GM19455 (cell line): ENCODE results near the gene SPANXA2.
"Not testable (repeated sequence)": the region's sequence is repeated elsewhere in the genome, so short reads cannot be mapped to it uniquely, and the experiment has no call there.

Experiments used
- ATAC-seq: cut with Tn5 transposase; IDR thresholded peaks from one replicate; pipeline ENCODE4 v1.9.1; 2021; ENCODE audit not compliant: unreplicated experiment

SPANXA2 gene, protein sequence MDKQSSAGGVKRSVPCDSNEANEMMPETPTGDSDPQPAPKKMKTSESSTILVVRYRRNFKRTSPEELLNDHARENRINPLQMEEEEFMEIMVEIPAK

DNA sequence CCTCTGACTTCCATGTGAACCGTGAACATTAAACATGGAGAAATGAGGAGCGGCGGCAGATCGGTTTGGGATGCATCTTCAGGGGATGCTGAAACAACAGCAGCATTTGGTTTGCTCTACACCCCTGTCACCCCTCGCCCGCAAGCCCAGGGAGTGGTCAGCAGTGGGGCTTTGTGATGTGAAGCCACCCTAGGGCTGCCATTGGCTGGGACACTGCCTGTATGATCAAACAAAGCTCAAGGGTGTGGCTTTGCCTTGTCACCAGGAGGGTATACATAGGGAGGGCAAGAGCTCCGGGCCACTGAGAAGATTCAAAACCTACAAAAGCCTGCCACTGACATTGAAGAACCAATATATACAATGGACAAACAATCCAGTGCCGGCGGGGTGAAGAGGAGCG is at the start of gene SPANXA2:
SPANXA2 (plus strand) TSS at position 301 of the 400 bp plus-strand sequence; CDS start at position 361, 60 bp downstream.
- not testable (repeated sequence) for ATAC-seq

DNA sequence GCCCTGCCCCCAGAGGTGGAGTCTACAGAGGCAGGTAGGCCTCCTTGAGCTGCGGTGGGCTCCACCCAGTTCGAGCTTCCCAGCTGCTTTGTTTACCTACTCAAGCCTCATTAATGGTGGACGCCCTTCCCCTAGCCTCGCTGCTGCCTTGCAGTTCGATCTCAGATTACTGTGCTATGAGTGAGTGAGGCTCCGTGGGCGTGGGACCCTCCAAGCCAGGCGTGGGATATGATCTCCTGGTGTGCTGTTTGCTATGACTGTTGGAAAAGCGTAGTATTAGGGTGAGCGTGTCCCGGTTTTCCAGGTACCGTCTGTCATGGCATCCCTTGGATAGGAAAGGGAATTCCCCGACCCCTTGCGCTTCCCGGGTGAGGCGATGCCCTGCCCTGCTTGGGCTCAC is 47.0 kb upstream of the SPANXA2 start:
- ATAC-seq, result not testable (repeated sequence)

DNA sequence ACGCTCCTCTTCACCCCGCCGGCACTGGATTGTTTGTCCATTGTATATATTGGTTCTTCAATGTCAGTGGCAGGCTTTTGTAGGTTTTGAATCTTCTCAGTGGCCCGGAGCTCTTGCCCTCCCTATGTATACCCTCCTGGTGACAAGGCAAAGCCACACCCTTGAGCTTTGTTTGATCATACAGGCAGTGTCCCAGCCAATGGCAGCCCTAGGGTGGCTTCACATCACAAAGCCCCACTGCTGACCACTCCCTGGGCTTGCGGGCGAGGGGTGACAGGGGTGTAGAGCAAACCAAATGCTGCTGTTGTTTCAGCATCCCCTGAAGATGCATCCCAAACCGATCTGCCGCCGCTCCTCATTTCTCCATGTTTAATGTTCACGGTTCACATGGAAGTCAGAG is 4.9 kb upstream of the SPANXA2 start, which contains the start of gene SPANXA1:
SPANXA1 (minus strand) TSS at position 101 of the 400 bp plus-strand sequence; CDS start at position 41, 60 bp downstream.
- not testable (repeated sequence) for ATAC-seq

DNA sequence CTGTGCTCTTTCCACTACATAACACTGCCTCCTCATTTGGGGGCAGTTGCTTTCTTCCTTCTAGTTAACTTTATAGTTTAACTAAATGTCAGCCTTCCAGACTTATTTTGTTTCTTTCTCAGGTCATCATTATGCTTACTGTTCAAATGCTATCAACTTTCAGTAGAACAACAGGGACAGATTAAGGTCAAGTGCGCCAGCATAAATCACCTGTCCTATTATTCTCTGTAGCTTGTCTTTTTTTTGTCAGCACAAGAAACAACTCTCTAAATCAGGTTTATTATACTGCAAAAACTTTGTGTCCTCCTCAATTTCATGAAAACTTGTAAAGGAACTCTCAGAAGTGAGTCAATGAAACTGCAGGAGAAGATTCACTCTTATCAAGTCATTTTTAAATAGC is 19.6 kb downstream of the SPANXA2 start:
- ATAC-seq, result no peak

DNA sequence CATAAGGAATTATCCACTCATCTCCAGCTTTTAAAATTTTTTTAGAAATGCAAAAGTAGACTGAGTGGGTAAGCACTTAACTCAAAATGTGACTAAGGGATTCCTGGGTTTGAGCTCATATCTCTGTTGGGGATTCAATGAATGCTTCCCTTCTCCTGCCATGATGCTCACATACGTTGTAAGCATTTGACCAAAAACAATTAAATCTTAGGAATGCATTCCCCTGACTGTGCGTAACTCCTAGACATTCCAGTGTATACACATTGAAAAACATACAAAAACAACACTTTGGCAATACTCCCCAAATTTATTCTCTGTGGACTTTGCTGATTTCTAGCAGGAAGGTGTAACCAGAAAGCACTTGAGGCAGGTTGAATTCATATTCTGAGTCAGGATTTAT is 29.8 kb downstream of the SPANXA2 start:
- no peak for ATAC-seq

DNA sequence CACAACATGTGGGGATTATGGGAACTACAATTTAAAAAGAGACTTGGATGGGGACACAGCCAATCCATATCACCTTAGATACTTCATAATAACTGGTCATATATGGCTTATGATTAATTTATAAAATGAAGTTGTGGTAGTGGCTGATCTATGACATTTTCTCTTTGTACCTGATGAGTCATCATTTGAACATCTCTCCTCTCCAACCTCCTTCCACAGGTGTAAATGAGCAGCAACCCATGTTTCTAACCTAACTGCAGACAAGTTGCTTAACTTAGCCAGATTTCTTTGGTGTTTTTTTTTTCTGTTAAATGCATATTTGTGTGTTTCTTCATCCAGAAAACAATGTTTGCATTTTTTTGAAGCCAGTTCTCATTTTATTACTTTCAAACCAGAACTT is 42.6 kb downstream of the SPANXA2 start:
- no peak for ATAC-seq

DNA sequence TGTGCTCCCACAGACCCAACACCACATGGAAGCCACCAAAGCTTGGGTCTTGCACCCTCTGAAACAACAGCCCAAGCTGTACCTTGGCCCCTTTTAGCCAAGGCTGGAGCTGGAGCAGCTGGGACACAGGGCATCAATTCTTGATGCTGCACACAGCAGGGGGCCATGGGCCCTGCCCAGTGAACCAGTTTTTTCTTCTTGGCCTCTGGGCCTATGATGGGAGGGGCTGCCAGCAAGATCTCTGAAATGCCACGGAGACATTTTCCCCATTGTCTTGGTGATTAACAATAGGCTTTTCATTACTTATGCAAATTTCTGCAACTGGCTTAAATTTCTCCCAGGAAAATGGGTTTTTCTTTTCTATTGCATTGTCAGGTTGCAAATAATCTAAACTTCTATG is 49.0 kb downstream of the SPANXA2 start:
- ATAC-seq, result no peak
